Measurements from ENCODE around the gene MARS1.

DNA sequence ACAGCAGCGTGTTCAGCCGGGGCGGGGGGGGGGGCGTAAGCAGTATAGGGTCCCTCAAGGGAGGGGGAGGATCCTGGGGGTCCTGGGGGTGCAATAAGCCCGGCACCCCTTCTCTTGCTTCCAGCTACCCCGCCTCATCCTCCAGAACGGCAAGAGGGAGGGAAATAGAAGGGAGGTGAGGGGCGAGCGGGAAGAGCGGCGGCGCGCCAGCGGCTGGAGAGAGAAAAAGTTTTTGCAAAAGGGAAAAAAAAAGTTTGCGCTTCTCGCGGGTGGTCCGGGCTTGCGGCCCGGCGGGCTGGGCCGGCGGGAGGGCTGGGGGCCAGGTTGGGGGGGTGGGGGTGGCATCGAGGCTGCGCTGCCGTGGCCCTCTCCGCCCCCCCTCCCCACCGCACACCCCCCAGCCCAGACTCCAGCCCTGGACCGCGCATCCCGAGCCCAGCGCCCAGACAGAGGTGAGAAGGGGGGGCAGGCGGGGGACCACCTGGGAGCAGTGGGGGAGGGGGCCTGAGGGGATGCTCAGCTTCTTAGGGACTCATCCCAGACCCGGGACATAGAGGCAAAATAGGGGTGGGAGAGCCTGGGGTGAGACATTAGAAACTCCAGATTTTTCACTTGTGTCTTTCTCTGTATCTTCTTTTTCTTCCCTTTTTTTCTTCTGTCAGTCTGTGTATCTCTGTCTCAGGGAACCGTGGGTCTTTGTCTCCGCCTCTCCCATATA lies 28.0 kb upstream of the MARS1 start, which contains the start of gene GLI1:
- TF ChIP-seq POLR2A (IDR thresholded peaks at IDR 0.05) = no peak
- TF ChIP-seq, protein P1, sequence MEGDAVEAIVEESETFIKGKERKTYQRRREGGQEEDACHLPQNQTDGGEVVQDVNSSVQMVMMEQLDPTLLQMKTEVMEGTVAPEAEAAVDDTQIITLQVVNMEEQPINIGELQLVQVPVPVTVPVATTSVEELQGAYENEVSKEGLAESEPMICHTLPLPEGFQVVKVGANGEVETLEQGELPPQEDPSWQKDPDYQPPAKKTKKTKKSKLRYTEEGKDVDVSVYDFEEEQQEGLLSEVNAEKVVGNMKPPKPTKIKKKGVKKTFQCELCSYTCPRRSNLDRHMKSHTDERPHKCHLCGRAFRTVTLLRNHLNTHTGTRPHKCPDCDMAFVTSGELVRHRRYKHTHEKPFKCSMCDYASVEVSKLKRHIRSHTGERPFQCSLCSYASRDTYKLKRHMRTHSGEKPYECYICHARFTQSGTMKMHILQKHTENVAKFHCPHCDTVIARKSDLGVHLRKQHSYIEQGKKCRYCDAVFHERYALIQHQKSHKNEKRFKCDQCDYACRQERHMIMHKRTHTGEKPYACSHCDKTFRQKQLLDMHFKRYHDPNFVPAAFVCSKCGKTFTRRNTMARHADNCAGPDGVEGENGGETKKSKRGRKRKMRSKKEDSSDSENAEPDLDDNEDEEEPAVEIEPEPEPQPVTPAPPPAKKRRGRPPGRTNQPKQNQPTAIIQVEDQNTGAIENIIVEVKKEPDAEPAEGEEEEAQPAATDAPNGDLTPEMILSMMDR (IDR thresholded peaks at IDR 0.05) = no peak
